Naive thymus-derived CD8-positive, alpha-beta T cell (primary cell): ENCODE measurements around the gene TPRN. TPM values are rescaled to one million over a fixed set of nuclear protein-coding genes. Genes with fewer than 3 reads are reported as not detected.

Experiments
- ATAC-seq, 2 donors: fragments of 150-1000 bp; cut with Tn5 transposase in 1 of 2; sonication (Bioruptor Pico), chemical (Tn5 transposase) in 1 of 2; 1 replicate in 1 of 2; 2 replicates in 1 of 2; pipeline ENCODE4 v1.10.0; 2021; ENCODE audit warnings: mild to moderate bottlenecking in 2 of 2, moderate library complexity in 2 of 2
- POLR2A ChIA-PET: fragments of 350-600 bp; sonication (Branson Sonifier 250); formaldehyde crosslinking; loops from one replicate; lab custom pipeline; 2021; ENCODE audit warnings: antibody characterized with exemption; lab: Charles Lee
- DNase-seq, 10 donors: peaks; one replicate each; pipeline versions ENCODE4 v3.0.0 to v3.0.0-alpha.2; 2020 to 2022
- H3K27ac Mint-ChIP-seq, 10 donors: one replicate each; pipeline ENCODE4 v1.8.0; 2020 to 2022; ENCODE audit warnings: mild to moderate bottlenecking in 10 of 10, mixed read lengths in 10 of 10, moderate library complexity in 4 of 10, inconsistent platforms in 1 of 10
- H3K27me3 Mint-ChIP-seq, 5 donors: one replicate each; pipeline ENCODE4 v1.8.0; 2021 to 2022; ENCODE audit warnings: mixed read lengths in 5 of 5
- H3K36me3 Mint-ChIP-seq, 3 donors: one replicate each; pipeline ENCODE4 v1.8.0; 2020 to 2022; ENCODE audit warnings: mixed read lengths in 3 of 3, mild to moderate bottlenecking in 2 of 3, inconsistent platforms in 1 of 3
- H3K4me1 Mint-ChIP-seq, 4 donors: one replicate each; pipeline ENCODE4 v1.8.0; 2021 to 2022; ENCODE audit warnings: mixed read lengths in 4 of 4
- H3K4me3 Mint-ChIP-seq, 10 donors: one replicate each; pipeline ENCODE4 v1.8.0; 2020 to 2022; ENCODE audit warnings: mild to moderate bottlenecking in 10 of 10, mixed read lengths in 10 of 10, moderate library complexity in 6 of 10, inconsistent platforms in 1 of 10
- H3K9me3 Mint-ChIP-seq, 9 donors: one replicate each; pipeline ENCODE4 v1.8.0; 2020 to 2022; ENCODE audit warnings: mixed read lengths in 9 of 9, mild to moderate bottlenecking in 3 of 9, inconsistent platforms in 1 of 9, moderate library complexity in 1 of 9
- polyA plus RNA-seq, 3 donors: library from polyadenylated mRNA; unstranded; fragments of 300-500 nt; fragmentation: Illumina TruSeq; gene quantifications; one replicate each; pipeline ENCODE4 v1.2.3, GENCODE V29; 2021
- total RNA-seq, 8 experiments: library from RNA in 2 of 8; stranded (reverse) in 2 of 8; gene quantifications; one replicate each; pipeline ENCODE4 v1.2.3 and lab custom pipeline; 2021 to 2026

The TPRN gene
- total and polyA plus RNA-seq, 5 experiments from 2014 or later, result 0.15 to 10.1 (median 0.42) TPM

GRCh38 chr9:137171149-137171900 lies 29.2 kb downstream of the TPRN start:
- H3K4me3 Mint-ChIP-seq, result no peak overlapping the region
- H3K36me3 Mint-ChIP-seq, result no peaks in the 10 kb centered on the region
- POLR2A ChIA-PET, result interaction anchor here (0.7 to 1.6 kb wide), 4 partner anchors 9 to 50 kb away, joined by 3 to 6 read pairs (median 3); partner anchors contain the start of genes ANAPC2 and SSNA1

GRCh38 chr9:137170486-137171148 lies 29.9 kb downstream of the TPRN start:
- POLR2A ChIA-PET, result interaction anchor here (0.7 to 1.3 kb wide), 3 partner anchors 8 to 51 kb away, joined by 3 to 6 read pairs (median 3); partner anchors contain the start of genes ANAPC2 and SSNA1
- Mint-ChIP-seq H3K27me3 (peaks cover 3 to 34% (median 8%) of the 10 kb centered on the region in 5 donors), H3K4me3 (peak overlapping the region in 1 of 10 donors; percentile 38), H3K27ac (no peak overlapping the region), H3K4me1 (peaks cover 0 to 16% (median 5%) of the 10 kb centered on the region in 4 donors), H3K9me3 (peaks cover 0 to 3% (median 0%) of the 10 kb centered on the region in 9 donors), H3K36me3 (no peaks in the 10 kb centered on the region)
- ATAC-seq (no peak), DNase-seq (no peak)

More at GRCh38 chr9:137171149-137171900, 29.2 kb downstream of the TPRN start:
- Mint-ChIP-seq H3K9me3 (peaks cover 0 to 3% (median 0%) of the 10 kb centered on the region in 9 donors), H3K27ac (no peak overlapping the region), H3K4me1 (peaks cover 0 to 18% (median 5%) of the 10 kb centered on the region in 4 donors), H3K27me3 (peaks cover 3 to 29% (median 8%) of the 10 kb centered on the region in 5 donors)
- ATAC-seq (no peak), DNase-seq (no peak)

GRCh38 chr9:137169896-137170358 lies 30.6 kb downstream of the TPRN start, which contains the start of gene LRRC26:
LRRC26 (minus strand) TSS chr9:137170051; CDS start chr9:137169943, 108 bp downstream.
- no peak within 1 kb of the TSS for H3K27ac Mint-ChIP-seq
- H3K9me3 Mint-ChIP-seq, result peaks cover 0 to 4% (median 0%) of the 10 kb centered on the region in 9 donors
- H3K36me3 Mint-ChIP-seq, result no peaks in the 10 kb centered on the region
- POLR2A ChIA-PET, result interaction anchor here (1.3 kb wide), 1 partner anchor 19 kb away, joined by 6 read pairs; the partner anchor contains the start of genes ANAPC2 and SSNA1
- peaks cover 4 to 41% (median 8%) of the 10 kb centered on the region in 5 donors for H3K27me3 Mint-ChIP-seq
- H3K4me3 Mint-ChIP-seq, result peak within 1 kb of the TSS in 6 of 10 donors; percentile 33 to 81 (median 58)
- ATAC-seq (no peak), DNase-seq (no peak)
- H3K4me1 Mint-ChIP-seq, result peaks cover 0 to 16% (median 5%) of the 10 kb centered on the region in 4 donors

- H3K4me1 Mint-ChIP-seq, result peaks cover 0 to 15% (median 5%) of the 10 kb centered on the region in 4 donors
- ATAC-seq, result peak; percentile 51 to 65
- H3K9me3 Mint-ChIP-seq, result peaks cover 0 to 4% (median 0%) of the 10 kb centered on the region in 9 donors
- H3K27ac Mint-ChIP-seq, result no peak overlapping the region
- POLR2A ChIA-PET, result interaction anchor here (1.3 kb wide), 2 partner anchors 19 to 82 kb away, joined by 3 to 6 read pairs; partner anchors contain the start of genes ANAPC2, MAN1B1 and SSNA1
- peaks cover 0 to under 1% (median 0%) of the 10 kb centered on the region in 3 donors for H3K36me3 Mint-ChIP-seq
- peaks cover 4 to 46% (median 12%) of the 10 kb centered on the region in 5 donors for H3K27me3 Mint-ChIP-seq
- peak overlapping the region in 7 of 10 donors; percentile 28 to 81 (median 55) for H3K4me3 Mint-ChIP-seq
- no peak for DNase-seq
These were observed 31.4 kb downstream of the TPRN start for GRCh38 chr9:137168904-137169856.

GRCh38 chr9:137168573-137168903 lies 32.0 kb downstream of the TPRN start:
- POLR2A ChIA-PET, result interaction anchor here (0.9 to 1.3 kb wide), 2 partner anchors 19 to 82 kb away, joined by 3 read pairs; partner anchors contain the start of gene MAN1B1
- H3K9me3 Mint-ChIP-seq, result peaks cover 0 to 4% (median 0%) of the 10 kb centered on the region in 9 donors
- H3K4me3 Mint-ChIP-seq, result peak overlapping the region in 7 of 10 donors; percentile 6 to 81 (median 60)
- H3K4me1 Mint-ChIP-seq, result peaks cover under 1 to 12% (median 5%) of the 10 kb centered on the region in 4 donors
- H3K36me3 Mint-ChIP-seq, result peaks cover 0 to 2% (median 0%) of the 10 kb centered on the region in 3 donors
- no peak for DNase-seq
- peaks cover 4 to 49% (median 12%) of the 10 kb centered on the region in 5 donors for H3K27me3 Mint-ChIP-seq
- ATAC-seq, result peak; percentile 51 to 53
- H3K27ac Mint-ChIP-seq, result no peak overlapping the region

- ATAC-seq (peak; percentile 21 to 35), DNase-seq (no peak)
- POLR2A ChIA-PET, result interaction anchor here (0.9 to 1.3 kb wide), 2 partner anchors 20 to 81 kb away, joined by 3 read pairs; partner anchors contain the start of gene MAN1B1
- peaks cover 3 to 8% (median 5%) of the 10 kb centered on the region in 4 donors for H3K4me1 Mint-ChIP-seq
- H3K9me3 Mint-ChIP-seq, result peaks cover 0 to 4% (median 0%) of the 10 kb centered on the region in 9 donors
- H3K4me3 Mint-ChIP-seq, result peak overlapping the region in 4 of 10 donors; percentile 45 to 60 (median 56)
- peaks cover 0 to 2% (median 0%) of the 10 kb centered on the region in 3 donors for H3K36me3 Mint-ChIP-seq
- no peak overlapping the region for H3K27ac Mint-ChIP-seq
- peaks cover 5 to 55% (median 12%) of the 10 kb centered on the region in 5 donors for H3K27me3 Mint-ChIP-seq
These were observed 32.6 kb downstream of the TPRN start for GRCh38 chr9:137167747-137168572.

GRCh38 chr9:137167277-137167746 lies 33.2 kb downstream of the TPRN start:
- H3K9me3 Mint-ChIP-seq, result peaks cover 0 to 4% (median 0%) of the 10 kb centered on the region in 9 donors
- DNase-seq (no peak), ATAC-seq (no peak)
- POLR2A ChIA-PET, result no interaction called here
- H3K4me3 Mint-ChIP-seq, result no peak overlapping the region
- peaks cover 3 to 8% (median 6%) of the 10 kb centered on the region in 4 donors for H3K4me1 Mint-ChIP-seq
- H3K36me3 Mint-ChIP-seq, result peaks cover 0 to 2% (median 0%) of the 10 kb centered on the region in 3 donors
- H3K27ac Mint-ChIP-seq, result no peak overlapping the region
- peaks cover 5 to 59% (median 12%) of the 10 kb centered on the region in 5 donors for H3K27me3 Mint-ChIP-seq

- Mint-ChIP-seq H3K36me3 (peaks cover 0 to 2% (median 0%) of the 10 kb centered on the region in 3 donors), H3K9me3 (peaks cover 0 to 4% (median 0%) of the 10 kb centered on the region in 9 donors), H3K27me3 (peaks cover 5 to 61% (median 12%) of the 10 kb centered on the region in 5 donors), H3K27ac (no peak overlapping the region), H3K4me1 (peaks cover 3 to 9% (median 6%) of the 10 kb centered on the region in 4 donors), H3K4me3 (peak overlapping the region in 6 of 10 donors; percentile 24 to 56 (median 43))
- no peak for DNase-seq
- POLR2A ChIA-PET, result interaction anchor here (0.9 kb wide), 1 partner anchor 22 kb away, joined by 4 read pairs; the partner anchor contains the start of genes ANAPC2 and SSNA1
- no peak for ATAC-seq
These were observed 33.9 kb downstream of the TPRN start for GRCh38 chr9:137166380-137167229.

- H3K36me3 Mint-ChIP-seq, result peaks cover 0 to 2% (median 0%) of the 10 kb centered on the region in 3 donors
- POLR2A ChIA-PET, result no interaction called here
- H3K4me1 Mint-ChIP-seq, result peaks cover 3 to 9% (median 6%) of the 10 kb centered on the region in 4 donors
- H3K27ac Mint-ChIP-seq, result no peak overlapping the region
- no peak overlapping the region for H3K4me3 Mint-ChIP-seq
- peaks cover 5 to 60% (median 12%) of the 10 kb centered on the region in 5 donors for H3K27me3 Mint-ChIP-seq
- ATAC-seq (no peak), DNase-seq (no peak)
- H3K9me3 Mint-ChIP-seq, result peaks cover 0 to 4% (median 0%) of the 10 kb centered on the region in 9 donors
These were observed 35.2 kb downstream of the TPRN start for GRCh38 chr9:137165250-137165836.
